SK-N-SH (cell line): ENCODE measurements around the gene KCNH3. TPM values are rescaled to one million over a fixed set of nuclear protein-coding genes. Genes with fewer than 3 reads are reported as not detected.

Source experiments
- CTCF ChIA-PET: fragments of 300-600, 350-600 bp; formaldehyde crosslinking; extraction: SDS; loops from one replicate; lab custom pipeline; 2021; lab: Yijun Ruan, JAX
- POLR2A ChIA-PET: fragments of 350-600 bp; sonication (Branson Sonifier 250); formaldehyde crosslinking; extraction: SDS; loops from one replicate; lab custom pipeline; 2020; ENCODE audit warnings: antibody characterized with exemption, inconsistent platforms; lab: Yijun Ruan, JAX
- DNase-seq: peaks from one replicate; pipeline ENCODE4 v3.0.0; 2012
- H2AFZ ChIP-seq: fragments of 200-600 bp; sonication (generic); 2 replicates; pipeline ENCODE4 v1.8.1; 2016; ENCODE audit warnings: antibody characterized with exemption, mild to moderate bottlenecking, low read depth
- H3F3A ChIP-seq: fragments of 200-600 bp; sonication (generic); replicated peaks from 2 replicates; pipeline ENCODE3; 2016; ENCODE audit warnings: antibody characterized with exemption, mild to moderate bottlenecking; ENCODE audit not compliant: insufficient read depth
- H3K27ac ChIP-seq, 2 experiments: fragments of 200-500 bp in 1 of 2; fragments of 200-600 bp in 1 of 2; sonication (Bioruptor generic) in 1 of 2; sonication (generic), shearing (Covaris generic) in 1 of 2; 2 replicates each; pipeline versions ENCODE4 v1.5.1 to v1.6.1; 2014 to 2016; ENCODE audit warnings: low read depth in 2 of 2, inconsistent platforms in 1 of 2, low read length in 1 of 2, mild to moderate bottlenecking in 1 of 2, mixed read lengths in 1 of 2
- H3K27me3 ChIP-seq: fragments of 200-600 bp; sonication (generic), shearing (Covaris generic); 2 replicates; pipeline ENCODE4 v1.6.1; 2016; ENCODE audit warnings: mixed run types; ENCODE audit not compliant: insufficient read depth
- H3K36me3 ChIP-seq, 2 experiments: fragments of 200-500 bp in 1 of 2; fragments of 200-600 bp in 1 of 2; sonication (Bioruptor generic) in 1 of 2; sonication (generic) in 1 of 2; replicated peaks in 1 of 2; 2 replicates each; pipeline versions ENCODE3 to v1.5.1; 2014 to 2016; ENCODE audit warnings: low read length in 1 of 2, mild to moderate bottlenecking in 1 of 2; ENCODE audit not compliant: insufficient read depth in 2 of 2, control insufficient read depth in 1 of 2
- H3K4me1 ChIP-seq, 2 experiments: fragments of 200-500 bp in 1 of 2; fragments of 200-600 bp in 1 of 2; sonication (Bioruptor generic) in 1 of 2; sonication (generic), shearing (Covaris generic) in 1 of 2; 2 replicates each; pipeline versions ENCODE4 v1.5.1 to v1.6.1; 2014 to 2016; ENCODE audit warnings: low read depth in 1 of 2, low read length in 1 of 2, mixed run types in 1 of 2; ENCODE audit not compliant: insufficient read depth in 2 of 2, control insufficient read depth in 1 of 2
- H3K4me2 ChIP-seq: fragments of 200-600 bp; sonication (generic), shearing (Covaris generic); 2 replicates; pipeline ENCODE4 v1.6.1; 2017; ENCODE audit warnings: mixed run types
- H3K4me3 ChIP-seq, 2 experiments: fragments of 200-500 bp in 1 of 2; fragments of 200-600 bp in 1 of 2; sonication (Bioruptor generic) in 1 of 2; sonication (generic), shearing (Covaris generic) in 1 of 2; 2 replicates each; pipeline versions ENCODE4 v1.5.1 to v1.8.1; 2014 to 2016; ENCODE audit warnings: low read depth in 2 of 2, inconsistent platforms in 1 of 2, low read length in 1 of 2, mild to moderate bottlenecking in 1 of 2, mixed read lengths in 1 of 2, moderate library complexity in 1 of 2
- H3K79me2 ChIP-seq: fragments of 200-600 bp; sonication (generic); 2 replicates; pipeline ENCODE4 v1.8.1; 2017; ENCODE audit warnings: mild to moderate bottlenecking; ENCODE audit not compliant: insufficient read depth
- H3K9ac ChIP-seq: fragments of 200-600 bp; sonication (generic); 2 replicates; pipeline ENCODE4 v1.6.1; 2017; ENCODE audit warnings: mixed run types
- H3K9me2 ChIP-seq: fragments of 200-600 bp; sonication (generic); 2 replicates; pipeline ENCODE4 v1.6.1; 2017; ENCODE audit warnings: mixed run types
- H3K9me3 ChIP-seq: fragments of 200-600 bp; sonication (generic); 2 replicates; pipeline ENCODE4 v1.6.1; 2017; ENCODE audit warnings: mixed run types, mild to moderate bottlenecking, moderate library complexity
- H4K20me1 ChIP-seq: fragments of 200-600 bp; sonication (generic); 2 replicates; pipeline ENCODE4 v1.6.1; 2017; ENCODE audit warnings: mild to moderate bottlenecking, mixed run types; ENCODE audit not compliant: insufficient read depth
- ELF1 ChIP-seq: IDR thresholded peaks from 2 replicates; pipeline ENCODE4 v1.4.0; 2012
- EP300 ChIP-seq, 2 experiments: IDR thresholded peaks; 2 replicates each; pipeline versions ENCODE4 v1.4.0 to v1.6.1; 2012; ENCODE audit warnings: borderline replicate concordance in 1 of 2, low read depth in 1 of 2, low read length in 1 of 2
- FOXM1 ChIP-seq: IDR thresholded peaks from 2 replicates; pipeline ENCODE4 v1.4.0; 2012; ENCODE audit warnings: low read depth, mild to moderate bottlenecking
- IRF3 ChIP-seq: fragments of 150-350 bp; IDR thresholded peaks from 2 replicates; pipeline ENCODE4 v1.6.1; 2016; ENCODE audit warnings: mild to moderate bottlenecking, low read depth, low read length
- JUND ChIP-seq: IDR thresholded peaks from 2 replicates; pipeline ENCODE4 v1.4.0; 2012
- MEF2A ChIP-seq: IDR thresholded peaks from 2 replicates; pipeline ENCODE4 v1.4.0; 2012; ENCODE audit warnings: low read depth, borderline replicate concordance
- MXI1 ChIP-seq: IDR thresholded peaks from 2 replicates; pipeline ENCODE4 v1.6.1; 2012; ENCODE audit warnings: mild to moderate bottlenecking, low read depth, low read length, improper control_type of control experiment
- RXRA ChIP-seq: IDR thresholded peaks from 2 replicates; pipeline ENCODE4 v1.4.0; 2012; ENCODE audit warnings: low read depth, mild to moderate bottlenecking, borderline replicate concordance
- SMC3 ChIP-seq: IDR thresholded peaks from 2 replicates; pipeline ENCODE4 v1.6.1; 2012; ENCODE audit warnings: low read depth, low read length, improper control_type of control experiment
- TEAD4 ChIP-seq: IDR thresholded peaks from 2 replicates; pipeline ENCODE4 v1.4.0; 2012; ENCODE audit warnings: mild to moderate bottlenecking, borderline replicate concordance; ENCODE audit not compliant: insufficient read depth
- YY1 ChIP-seq: IDR thresholded peaks from 2 replicates; pipeline ENCODE4 v1.4.0; 2012; ENCODE audit warnings: low read depth, mild to moderate bottlenecking
- WGBS: methylation state at CpG from one replicate; pipeline ENCODE4 v1.1.6; 2017; ENCODE audit warnings: low lambda C conversion rate; 5-methylcytosine and 5-hydroxymethylcytosine counted together
- polyA plus RNA-seq, 3 experiments: library from polyadenylated mRNA; depleted of rRNA; stranded (reverse); fragments of >200 nt; gene quantifications; 2 replicates each; pipeline ENCODE4 v1.2.3, GENCODE V29; 2012
- TF ChIP-seq, protein P1 (sequence below): IDR thresholded peaks from 2 replicates; pipeline ENCODE4 v1.4.0; 2012; ENCODE audit warnings: low read depth, borderline replicate concordance
- TF ChIP-seq, protein P2 (sequence below): IDR thresholded peaks from 2 replicates; pipeline ENCODE4 v1.4.0; 2012; ENCODE audit warnings: low read depth, borderline replicate concordance
- TF ChIP-seq, protein P3 (sequence below): fragments of 150-350 bp; IDR thresholded peaks from 2 replicates; pipeline ENCODE4 v1.6.1; 2017; ENCODE audit warnings: antibody characterized with exemption, low read length, low read depth, borderline replicate concordance

The KCNH3 gene
- polyA plus RNA-seq, 1 of the 3 experiments (the other 2 are of a cell fraction): 3.7 TPM

DNA sequence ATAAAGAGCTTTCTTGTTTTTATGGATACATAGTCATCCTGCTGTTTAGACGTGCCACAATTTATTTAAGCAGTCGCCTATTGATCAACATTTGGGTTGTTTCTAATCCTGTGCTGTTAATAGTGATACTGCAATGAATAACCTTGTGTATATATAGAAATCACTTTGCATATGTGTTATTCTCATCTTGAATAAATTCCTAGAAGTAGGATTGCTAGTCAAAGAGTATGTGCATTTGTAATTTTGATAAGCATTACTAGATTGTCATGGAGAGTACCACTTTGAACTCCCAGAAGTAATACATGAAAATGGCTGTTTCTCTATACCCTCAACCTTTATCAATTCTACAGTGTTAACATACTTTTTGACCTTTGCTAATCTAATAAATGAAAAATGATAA is 44.9 kb upstream of the KCNH3 start:
- WGBS: 95% methylated on average over 2 of the region's 2 CpGs
- Histone ChIP-seq H3K27ac (0 out of 4 replicates have a peak overlapping the region, but pooled peaks of 1 of the 2 experiments have one; percentile 4), H3K4me3 (no peak overlapping the region), H3K79me2 (peaks cover 48% of the 10 kb centered on the region), H2AFZ (no peak overlapping the region), H3K9ac (no peak overlapping the region), H3K36me3 (peaks cover 18 to 54% of the 10 kb centered on the region in 2 experiments), H3K9me2 (no peaks in the 10 kb centered on the region), H3F3A (peaks cover 47% of the 10 kb centered on the region), H3K4me1 (peaks cover 0 to 34% of the 10 kb centered on the region in 2 experiments; a peak in 2 of 4 replicates), H4K20me1 (no peaks in the 10 kb centered on the region), H3K27me3 (no peaks in the 10 kb centered on the region), H3K9me3 (no peaks in the 10 kb centered on the region), H3K4me2 (no peak overlapping the region)
- CTCF ChIA-PET: interaction anchor here (0.7 to 5.1 kb wide), 4 partner anchors 20 to 249 kb away, joined by 3 to 21 read pairs (median 6); no protein-coding TSS in a partner anchor
- DNase-seq: no peak
- TF ChIP-seq, protein P1, sequence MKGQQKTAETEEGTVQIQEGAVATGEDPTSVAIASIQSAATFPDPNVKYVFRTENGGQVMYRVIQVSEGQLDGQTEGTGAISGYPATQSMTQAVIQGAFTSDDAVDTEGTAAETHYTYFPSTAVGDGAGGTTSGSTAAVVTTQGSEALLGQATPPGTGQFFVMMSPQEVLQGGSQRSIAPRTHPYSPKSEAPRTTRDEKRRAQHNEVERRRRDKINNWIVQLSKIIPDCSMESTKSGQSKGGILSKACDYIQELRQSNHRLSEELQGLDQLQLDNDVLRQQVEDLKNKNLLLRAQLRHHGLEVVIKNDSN: no peak
- TF ChIP-seq MXI1 (no peak), JUND (no peak), IRF3 (no peak), TEAD4 (no peak), SMC3 (no peak), EP300 (IDR thresholded peaks at IDR 0.05; ENCODE audit: borderline replicate concordance in 1 of 2, low read depth in 1 of 2, low read length in 1 of 2) (no peak), ELF1 (no peak), MEF2A (no peak), FOXM1 (no peak), YY1 (no peak), RXRA (no peak)
- TF ChIP-seq, protein P2, sequence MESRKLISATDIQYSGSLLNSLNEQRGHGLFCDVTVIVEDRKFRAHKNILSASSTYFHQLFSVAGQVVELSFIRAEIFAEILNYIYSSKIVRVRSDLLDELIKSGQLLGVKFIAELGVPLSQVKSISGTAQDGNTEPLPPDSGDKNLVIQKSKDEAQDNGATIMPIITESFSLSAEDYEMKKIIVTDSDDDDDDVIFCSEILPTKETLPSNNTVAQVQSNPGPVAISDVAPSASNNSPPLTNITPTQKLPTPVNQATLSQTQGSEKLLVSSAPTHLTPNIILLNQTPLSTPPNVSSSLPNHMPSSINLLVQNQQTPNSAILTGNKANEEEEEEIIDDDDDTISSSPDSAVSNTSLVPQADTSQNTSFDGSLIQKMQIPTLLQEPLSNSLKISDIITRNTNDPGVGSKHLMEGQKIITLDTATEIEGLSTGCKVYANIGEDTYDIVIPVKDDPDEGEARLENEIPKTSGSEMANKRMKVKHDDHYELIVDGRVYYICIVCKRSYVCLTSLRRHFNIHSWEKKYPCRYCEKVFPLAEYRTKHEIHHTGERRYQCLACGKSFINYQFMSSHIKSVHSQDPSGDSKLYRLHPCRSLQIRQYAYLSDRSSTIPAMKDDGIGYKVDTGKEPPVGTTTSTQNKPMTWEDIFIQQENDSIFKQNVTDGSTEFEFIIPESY: no peak
- TF ChIP-seq, protein P3, sequence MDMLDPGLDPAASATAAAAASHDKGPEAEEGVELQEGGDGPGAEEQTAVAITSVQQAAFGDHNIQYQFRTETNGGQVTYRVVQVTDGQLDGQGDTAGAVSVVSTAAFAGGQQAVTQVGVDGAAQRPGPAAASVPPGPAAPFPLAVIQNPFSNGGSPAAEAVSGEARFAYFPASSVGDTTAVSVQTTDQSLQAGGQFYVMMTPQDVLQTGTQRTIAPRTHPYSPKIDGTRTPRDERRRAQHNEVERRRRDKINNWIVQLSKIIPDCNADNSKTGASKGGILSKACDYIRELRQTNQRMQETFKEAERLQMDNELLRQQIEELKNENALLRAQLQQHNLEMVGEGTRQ: no peak
- POLR2A ChIA-PET: no interaction called here
